Activated naive CD4-positive, alpha-beta T cell treated with anti-CD3 and anti-CD28 coated beads, Interleukin-2, amount 10 ng/mL, durations not matched to agents 7 days and 5 days (primary cell): ENCODE measurements around the gene ESYT3.

Experiments used
- CTCF ChIA-PET: fragments of 350-600 bp; sonication (Branson Sonifier 250); formaldehyde crosslinking; loops from one replicate; lab custom pipeline; 2021; ENCODE audit warnings: antibody characterized with exemption; lab: Charles Lee
- DNase-seq: peaks from one replicate; pipeline ENCODE4 v3.0.0-alpha.2; 2020
- H3K27ac Mint-ChIP-seq: one replicate; pipeline ENCODE4 v1.8.0; 2021; ENCODE audit warnings: mild to moderate bottlenecking, moderate library complexity, mixed read lengths
- H3K27me3 Mint-ChIP-seq: one replicate; pipeline ENCODE4 v1.8.0; 2021; ENCODE audit warnings: mild to moderate bottlenecking, mixed read lengths
- H3K36me3 Mint-ChIP-seq: one replicate; pipeline ENCODE4 v1.8.0; 2021; ENCODE audit warnings: mixed read lengths
- H3K4me1 Mint-ChIP-seq: one replicate; pipeline ENCODE4 v1.8.0; 2021; ENCODE audit warnings: mixed read lengths
- H3K4me3 Mint-ChIP-seq: one replicate; pipeline ENCODE4 v1.8.0; 2021; ENCODE audit warnings: mild to moderate bottlenecking, moderate library complexity, mixed read lengths
- H3K9me3 Mint-ChIP-seq: one replicate; pipeline ENCODE4 v1.8.0; 2021; ENCODE audit warnings: mixed read lengths

ESYT3 gene, protein sequence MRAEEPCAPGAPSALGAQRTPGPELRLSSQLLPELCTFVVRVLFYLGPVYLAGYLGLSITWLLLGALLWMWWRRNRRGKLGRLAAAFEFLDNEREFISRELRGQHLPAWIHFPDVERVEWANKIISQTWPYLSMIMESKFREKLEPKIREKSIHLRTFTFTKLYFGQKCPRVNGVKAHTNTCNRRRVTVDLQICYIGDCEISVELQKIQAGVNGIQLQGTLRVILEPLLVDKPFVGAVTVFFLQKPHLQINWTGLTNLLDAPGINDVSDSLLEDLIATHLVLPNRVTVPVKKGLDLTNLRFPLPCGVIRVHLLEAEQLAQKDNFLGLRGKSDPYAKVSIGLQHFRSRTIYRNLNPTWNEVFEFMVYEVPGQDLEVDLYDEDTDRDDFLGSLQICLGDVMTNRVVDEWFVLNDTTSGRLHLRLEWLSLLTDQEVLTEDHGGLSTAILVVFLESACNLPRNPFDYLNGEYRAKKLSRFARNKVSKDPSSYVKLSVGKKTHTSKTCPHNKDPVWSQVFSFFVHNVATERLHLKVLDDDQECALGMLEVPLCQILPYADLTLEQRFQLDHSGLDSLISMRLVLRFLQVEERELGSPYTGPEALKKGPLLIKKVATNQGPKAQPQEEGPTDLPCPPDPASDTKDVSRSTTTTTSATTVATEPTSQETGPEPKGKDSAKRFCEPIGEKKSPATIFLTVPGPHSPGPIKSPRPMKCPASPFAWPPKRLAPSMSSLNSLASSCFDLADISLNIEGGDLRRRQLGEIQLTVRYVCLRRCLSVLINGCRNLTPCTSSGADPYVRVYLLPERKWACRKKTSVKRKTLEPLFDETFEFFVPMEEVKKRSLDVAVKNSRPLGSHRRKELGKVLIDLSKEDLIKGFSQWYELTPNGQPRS

DNA sequence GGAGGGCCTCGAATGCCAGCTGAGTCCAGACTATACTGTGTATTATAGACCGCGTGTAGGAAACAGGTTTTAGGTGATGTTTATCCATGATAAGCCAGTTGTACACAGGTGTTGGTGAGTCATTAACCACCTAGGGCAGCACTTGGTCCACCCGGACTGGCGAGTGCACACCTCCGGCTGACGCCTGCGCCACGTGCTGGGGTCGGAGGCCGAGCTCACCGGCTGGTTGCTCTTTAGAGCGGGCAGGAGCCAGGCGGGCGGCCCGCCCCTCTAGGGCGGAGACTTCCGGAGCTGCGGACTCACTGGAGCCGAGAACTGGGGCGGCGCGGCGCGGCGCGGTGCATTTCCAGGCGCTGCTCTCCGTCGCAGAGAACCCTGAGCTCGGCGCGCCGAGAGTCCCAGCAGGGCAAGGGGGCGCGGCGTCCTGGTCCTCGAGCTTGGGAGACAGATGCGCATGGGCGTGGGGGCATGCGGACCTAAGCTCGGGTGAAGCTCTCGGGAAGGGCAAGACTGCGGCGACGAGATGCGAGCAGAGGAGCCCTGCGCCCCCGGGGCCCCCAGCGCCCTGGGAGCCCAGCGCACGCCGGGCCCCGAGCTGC is at the start of gene ESYT3:
TSS of gene ESYT3 (plus strand) at position 341 of the 599 bp plus-strand sequence. CDS start at position 524, 183 bp downstream.
- no peaks in the 10 kb centered on the region for H3K36me3 Mint-ChIP-seq
- no peak within 1 kb of the TSS for H3K27ac Mint-ChIP-seq
- peaks cover 93% of the 10 kb centered on the region for H3K27me3 Mint-ChIP-seq
- CTCF ChIA-PET, result interaction anchor here (0.6 to 2.2 kb wide), 6 partner anchors 12 to 488 kb away, joined by 3 to 16 read pairs (median 4); no protein-coding TSS in a partner anchor
- H3K4me3 Mint-ChIP-seq, result peak within 1 kb of the TSS; percentile 71
- DNase-seq, result peak; percentile 81
- H3K9me3 Mint-ChIP-seq, result no peaks in the 10 kb centered on the region
- H3K4me1 Mint-ChIP-seq, result peaks cover 18% of the 10 kb centered on the region

DNA sequence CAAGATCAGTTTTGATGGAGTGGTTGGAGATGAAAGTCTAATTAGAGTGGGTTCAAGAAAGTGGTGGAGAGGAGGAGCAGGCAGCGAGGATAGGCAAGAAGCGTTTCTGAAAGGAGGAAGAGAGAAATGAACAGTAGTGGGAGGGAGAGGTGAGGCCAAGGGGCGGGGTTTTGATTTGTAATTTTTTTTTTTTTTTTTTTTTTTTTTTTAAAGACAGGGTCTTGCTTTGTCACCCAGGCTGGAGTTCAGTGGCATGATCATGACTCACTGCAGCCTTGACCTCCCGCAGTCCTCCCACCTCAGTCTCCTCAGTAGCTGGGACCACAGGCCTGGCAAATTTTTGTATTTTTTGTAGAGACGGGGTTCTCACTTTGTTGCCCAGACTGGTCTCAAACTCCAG is 49.4 kb upstream of the ESYT3 start:
- Mint-ChIP-seq H3K27ac (no peak overlapping the region), H3K4me3 (no peak overlapping the region)
- no peak for DNase-seq

DNA sequence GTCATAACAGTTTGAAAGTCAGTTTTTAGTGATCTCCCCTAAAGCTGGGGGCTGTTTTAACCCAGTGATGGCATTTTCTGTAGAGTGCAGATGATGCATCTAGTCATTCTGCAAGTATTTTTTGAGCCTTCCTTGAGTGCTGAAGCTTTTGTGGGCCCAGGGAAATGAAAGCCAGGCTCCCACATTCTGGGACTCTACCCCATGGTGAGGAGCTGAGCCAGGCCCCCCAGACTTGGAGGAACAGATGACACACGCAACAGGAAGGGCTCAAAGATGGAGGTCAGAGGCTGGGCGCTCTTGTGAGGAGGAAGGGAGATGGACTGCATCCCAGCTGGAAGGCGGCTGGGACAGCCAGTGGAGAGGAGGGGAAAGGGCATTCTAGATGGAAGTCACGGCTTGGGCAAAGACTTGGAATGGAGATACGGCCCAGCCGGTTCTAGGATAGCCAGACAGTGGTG is 45.2 kb upstream of the ESYT3 start:
- CTCF ChIA-PET, result no interaction called here
- Mint-ChIP-seq H3K27me3 (peaks cover 3% of the 10 kb centered on the region), H3K9me3 (no peaks in the 10 kb centered on the region), H3K27ac (no peak overlapping the region), H3K36me3 (no peaks in the 10 kb centered on the region), H3K4me3 (no peak overlapping the region), H3K4me1 (no peaks in the 10 kb centered on the region)
- DNase-seq, result no peak

More for the DNA sequence above, 49.4 kb upstream of the ESYT3 start:
- H3K36me3 Mint-ChIP-seq, result no peaks in the 10 kb centered on the region
- H3K27me3 Mint-ChIP-seq, result peaks cover 10% of the 10 kb centered on the region
- CTCF ChIA-PET, result no interaction called here
- no peaks in the 10 kb centered on the region for H3K9me3 Mint-ChIP-seq
- H3K4me1 Mint-ChIP-seq, result no peaks in the 10 kb centered on the region

DNA sequence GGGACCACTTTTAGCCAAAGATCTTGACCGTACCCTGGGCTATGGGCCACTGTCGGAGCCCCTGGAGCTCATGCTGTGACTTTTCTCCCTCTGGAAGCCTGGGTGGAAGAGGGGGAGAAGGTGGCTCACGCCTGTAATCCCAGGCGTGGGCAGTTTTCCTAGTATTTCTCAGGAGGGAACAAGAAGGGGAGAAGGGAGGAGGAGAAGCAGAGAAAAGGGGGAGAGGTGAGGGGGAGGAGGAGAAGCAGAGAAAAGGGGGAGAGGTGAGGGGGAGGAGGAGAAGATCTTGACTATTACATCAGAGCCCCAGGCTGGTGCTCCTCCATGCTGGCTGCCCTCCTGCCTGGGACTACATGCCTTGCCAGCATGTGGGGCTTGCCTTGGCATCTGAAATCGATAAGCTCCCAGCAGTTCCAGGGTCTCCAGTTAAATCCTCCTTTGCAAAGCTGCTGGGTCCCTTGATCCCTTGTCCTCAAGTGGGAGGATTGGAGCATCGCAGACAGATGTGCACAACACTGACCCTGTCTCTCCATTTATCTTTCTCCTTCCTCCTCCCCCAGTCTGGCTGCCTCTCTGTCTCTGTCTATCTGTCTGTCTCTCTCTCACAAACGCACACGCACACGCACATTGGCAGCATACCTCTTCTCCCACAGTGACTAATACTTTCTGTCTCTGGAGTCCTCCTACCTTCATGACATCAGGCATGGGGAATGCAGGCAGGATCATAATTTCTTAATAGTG is 44.4 kb upstream of the ESYT3 start:
- Mint-ChIP-seq H3K27me3 (peaks cover 10% of the 10 kb centered on the region), H3K9me3 (no peaks in the 10 kb centered on the region), H3K27ac (no peak overlapping the region), H3K36me3 (no peaks in the 10 kb centered on the region), H3K4me3 (no peak overlapping the region), H3K4me1 (no peaks in the 10 kb centered on the region)
- CTCF ChIA-PET, result no interaction called here
- no peak for DNase-seq

DNA sequence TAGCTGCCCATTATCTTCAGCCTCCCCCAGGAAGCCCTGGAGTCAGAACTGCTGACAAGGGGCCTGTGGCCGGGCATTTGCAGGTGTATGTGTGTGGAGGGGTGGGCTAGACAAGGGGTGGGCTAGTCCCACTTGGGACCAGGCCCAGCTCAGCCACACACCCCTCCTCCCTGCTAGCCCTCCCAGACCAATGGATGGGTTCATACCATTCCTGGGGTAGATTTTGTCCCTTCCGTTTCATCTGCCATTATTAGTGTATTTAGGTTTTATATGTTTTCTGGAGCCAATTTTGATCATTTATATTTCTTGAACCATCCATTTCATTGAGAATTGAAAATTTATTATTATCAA is 43.9 kb upstream of the ESYT3 start:
- no peak for DNase-seq
- H3K27ac Mint-ChIP-seq, result no peak overlapping the region
- CTCF ChIA-PET, result no interaction called here
- H3K4me3 Mint-ChIP-seq, result no peak overlapping the region
- peaks cover 10% of the 10 kb centered on the region for H3K27me3 Mint-ChIP-seq
- no peaks in the 10 kb centered on the region for H3K9me3 Mint-ChIP-seq
- H3K4me1 Mint-ChIP-seq, result no peaks in the 10 kb centered on the region
- H3K36me3 Mint-ChIP-seq, result no peaks in the 10 kb centered on the region

DNA sequence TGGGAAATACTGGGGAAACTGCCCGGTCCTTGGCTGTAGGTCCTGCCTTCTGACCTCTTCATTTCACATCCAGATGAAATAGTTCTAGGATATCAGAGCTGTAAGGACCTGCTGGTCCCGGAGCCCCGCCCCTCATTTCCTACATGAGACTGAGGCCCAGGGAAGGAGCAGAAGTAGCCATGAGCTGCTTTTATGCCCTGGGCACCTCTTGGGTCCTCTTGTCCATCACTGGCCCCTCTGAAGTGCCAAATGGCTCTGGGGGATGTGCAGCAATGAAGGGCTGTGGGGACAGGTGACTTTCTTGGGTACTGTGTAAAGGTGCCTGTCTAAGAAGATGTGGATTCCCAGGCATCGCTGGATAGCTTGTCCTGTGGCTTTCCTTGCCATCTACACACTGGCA is 40.3 kb upstream of the ESYT3 start:
- Mint-ChIP-seq H3K4me3 (no peak overlapping the region), H3K4me1 (no peaks in the 10 kb centered on the region), H3K36me3 (no peaks in the 10 kb centered on the region), H3K27ac (no peak overlapping the region), H3K27me3 (peaks cover 15% of the 10 kb centered on the region), H3K9me3 (no peaks in the 10 kb centered on the region)
- CTCF ChIA-PET, result no interaction called here
- DNase-seq, result no peak

DNA sequence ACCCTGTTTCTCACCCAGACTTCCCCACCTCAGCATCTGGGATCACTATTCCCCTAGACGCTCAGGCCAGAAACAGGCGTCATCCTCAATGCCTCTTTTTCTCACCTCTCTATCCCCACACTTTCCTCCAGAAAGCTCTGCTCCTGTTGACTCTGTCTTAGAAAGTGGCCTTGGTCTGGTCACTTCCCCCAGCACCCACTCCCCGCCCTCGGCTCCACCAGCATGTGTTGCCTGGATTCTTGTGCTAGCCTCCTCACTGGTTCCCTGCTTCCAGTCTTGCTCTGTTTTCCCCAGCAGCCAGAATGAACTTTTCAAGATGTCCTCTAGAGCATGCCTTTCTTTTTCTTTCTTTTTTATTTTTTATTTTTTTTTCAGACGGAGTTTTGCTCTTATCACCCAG is 39.7 kb upstream of the ESYT3 start:
- no peak for DNase-seq
- Mint-ChIP-seq H3K4me1 (no peaks in the 10 kb centered on the region), H3K36me3 (no peaks in the 10 kb centered on the region), H3K27ac (no peak overlapping the region), H3K27me3 (peaks cover 18% of the 10 kb centered on the region), H3K4me3 (no peak overlapping the region), H3K9me3 (no peaks in the 10 kb centered on the region)
- CTCF ChIA-PET, result no interaction called here

DNA sequence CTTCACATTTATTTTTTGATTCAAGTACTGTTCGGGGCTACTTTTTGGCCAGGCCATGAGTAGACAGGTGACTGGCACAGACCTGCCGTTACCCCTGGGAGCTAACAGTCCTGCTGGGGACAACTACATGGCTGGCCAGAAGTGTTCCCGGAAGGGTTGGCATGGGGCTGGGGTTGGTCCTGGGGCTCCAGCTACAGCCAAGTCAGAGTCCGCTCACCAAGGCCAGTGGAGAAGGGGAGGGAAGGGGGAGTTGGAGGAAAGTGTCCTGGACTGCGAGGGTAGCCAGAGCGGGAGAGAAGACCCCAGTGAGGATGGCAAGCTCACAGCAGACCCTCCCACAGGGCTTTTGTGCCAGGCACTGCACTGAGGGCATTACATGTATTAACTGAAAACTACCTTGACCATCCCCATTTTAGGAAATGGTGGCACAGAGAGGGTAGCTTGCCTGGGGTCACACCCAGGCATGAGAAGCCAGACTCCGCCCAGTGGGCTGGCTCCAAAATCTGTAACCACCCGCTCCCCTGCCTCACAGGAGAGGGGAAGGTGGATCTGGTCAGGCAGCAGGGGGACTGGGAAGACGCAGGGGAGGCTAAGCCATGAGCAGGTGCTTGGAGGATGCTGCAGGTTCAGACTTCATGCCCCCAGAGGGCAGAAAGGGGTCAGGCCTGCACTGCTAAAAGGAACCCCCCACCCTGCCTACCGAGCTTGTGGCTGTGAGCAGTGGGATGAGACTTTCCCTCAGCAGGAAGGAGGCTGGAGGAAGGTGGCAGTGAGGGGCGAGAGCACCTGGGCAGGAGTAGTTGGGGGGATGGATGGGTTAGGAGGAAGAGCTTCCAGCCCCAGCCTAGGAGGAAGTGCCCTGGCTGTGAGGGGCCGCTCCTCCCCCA is 38.3 kb upstream of the ESYT3 start:
- H3K36me3 Mint-ChIP-seq, result no peaks in the 10 kb centered on the region
- no peak for DNase-seq
- no peaks in the 10 kb centered on the region for H3K4me1 Mint-ChIP-seq
- no peak overlapping the region for H3K4me3 Mint-ChIP-seq
- CTCF ChIA-PET, result no interaction called here
- peaks cover 21% of the 10 kb centered on the region for H3K27me3 Mint-ChIP-seq
- H3K9me3 Mint-ChIP-seq, result no peaks in the 10 kb centered on the region
- H3K27ac Mint-ChIP-seq, result no peak overlapping the region

DNA sequence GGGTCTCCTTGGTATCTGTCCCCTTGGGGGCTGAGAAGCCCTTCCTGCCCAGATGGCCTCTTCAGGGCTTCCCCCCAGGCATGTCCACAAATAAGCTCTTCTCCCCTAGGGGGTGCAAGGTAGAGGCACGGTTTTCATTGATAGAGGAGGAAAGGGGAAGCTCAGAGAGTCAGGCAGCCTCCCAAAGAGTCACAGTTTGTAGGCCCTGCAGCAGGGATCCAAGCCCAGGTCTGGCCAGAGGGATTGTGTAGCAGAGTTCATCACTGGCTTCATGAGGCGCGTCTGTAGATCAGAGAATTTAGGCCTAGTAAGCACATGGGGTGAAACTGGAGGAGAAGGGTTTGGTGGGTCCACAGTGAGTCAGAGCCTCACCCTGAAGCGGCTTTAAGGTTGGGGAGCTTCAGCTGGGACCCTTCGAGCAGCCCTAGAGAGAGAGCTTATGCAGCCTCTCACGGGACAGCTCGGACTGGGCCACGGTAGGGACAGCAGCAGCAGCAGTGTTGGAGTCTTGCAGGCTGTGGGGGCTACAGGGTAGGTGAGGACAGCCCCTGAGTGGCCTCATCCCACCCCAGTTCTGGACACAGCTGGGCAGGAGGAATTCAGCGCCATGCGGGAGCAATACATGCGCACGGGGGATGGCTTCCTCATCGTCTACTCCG is 37.5 kb upstream of the ESYT3 start:
- DNase-seq, result no peak
- H3K27ac Mint-ChIP-seq, result no peak overlapping the region
- no peaks in the 10 kb centered on the region for H3K4me1 Mint-ChIP-seq
- H3K36me3 Mint-ChIP-seq, result no peaks in the 10 kb centered on the region
- H3K27me3 Mint-ChIP-seq, result peaks cover 21% of the 10 kb centered on the region
- CTCF ChIA-PET, result no interaction called here
- H3K9me3 Mint-ChIP-seq, result no peaks in the 10 kb centered on the region
- no peak overlapping the region for H3K4me3 Mint-ChIP-seq

DNA sequence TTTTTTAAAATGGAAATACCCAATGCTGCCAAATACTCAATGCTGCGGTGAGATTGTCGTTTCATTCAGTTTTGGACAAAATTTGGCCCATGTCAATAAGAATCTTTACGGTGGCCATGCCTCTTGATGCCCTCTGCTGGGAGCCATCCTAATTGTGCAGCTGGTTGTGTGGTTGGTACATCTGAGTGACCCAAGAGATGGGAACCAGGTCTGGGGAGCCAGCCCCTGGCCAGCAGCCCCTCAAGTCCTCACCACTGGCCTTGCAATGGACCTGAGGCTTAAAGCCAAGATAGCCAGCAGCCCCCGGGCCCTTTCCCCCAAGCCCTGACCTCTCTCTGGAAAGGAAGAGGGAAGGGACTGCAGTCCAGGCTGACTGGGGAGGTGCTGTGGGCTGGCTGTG is 36.4 kb upstream of the ESYT3 start:
- Mint-ChIP-seq H3K9me3 (no peaks in the 10 kb centered on the region), H3K27ac (no peak overlapping the region), H3K4me1 (no peaks in the 10 kb centered on the region), H3K36me3 (no peaks in the 10 kb centered on the region), H3K4me3 (no peak overlapping the region), H3K27me3 (peaks cover 21% of the 10 kb centered on the region)
- DNase-seq, result no peak
- CTCF ChIA-PET, result interaction anchor here (0.7 kb wide), 1 partner anchor 14 kb away, joined by 3 read pairs; no protein-coding TSS in a partner anchor

DNA sequence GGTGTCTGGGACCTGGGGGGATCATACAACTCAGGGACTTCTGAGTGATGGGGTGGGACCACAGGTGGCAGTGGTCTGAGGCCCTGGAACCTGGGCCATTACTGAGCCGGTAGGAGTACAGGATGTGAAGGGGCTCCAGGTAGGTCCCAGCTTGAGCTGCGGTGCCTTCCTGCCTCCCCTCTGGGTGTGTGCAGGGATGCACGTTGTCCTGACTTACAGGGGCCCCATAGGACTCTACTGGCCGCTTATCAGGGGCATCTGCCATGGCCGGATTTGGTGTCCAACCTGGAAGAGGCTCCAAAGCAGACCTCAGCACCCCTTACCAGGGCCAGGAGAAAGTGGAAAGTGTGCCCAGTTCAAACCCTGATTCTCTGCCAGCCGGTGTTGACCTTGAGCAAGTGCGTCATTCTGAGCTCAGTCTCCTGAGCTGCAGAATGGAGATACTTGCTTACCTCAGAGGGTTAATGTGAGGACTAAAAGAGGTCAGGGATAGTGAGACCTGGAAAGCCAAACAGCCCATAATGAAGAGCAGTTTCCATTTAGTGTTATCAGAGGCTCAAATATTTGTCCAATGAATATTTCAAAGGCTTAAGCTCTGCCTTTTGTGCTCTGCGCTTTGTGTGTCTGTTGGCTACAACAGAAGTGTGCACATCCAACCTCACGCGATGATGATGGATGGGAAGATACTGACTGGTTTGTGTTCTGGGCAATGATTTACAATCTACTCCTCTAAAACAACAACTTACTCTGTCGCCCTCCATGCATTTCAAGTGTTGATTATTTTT is 35.4 kb upstream of the ESYT3 start:
- H3K36me3 Mint-ChIP-seq, result no peaks in the 10 kb centered on the region
- H3K9me3 Mint-ChIP-seq, result no peaks in the 10 kb centered on the region
- no peak overlapping the region for H3K27ac Mint-ChIP-seq
- CTCF ChIA-PET, result no interaction called here
- DNase-seq, result no peak
- H3K4me3 Mint-ChIP-seq, result no peak overlapping the region
- no peaks in the 10 kb centered on the region for H3K4me1 Mint-ChIP-seq
- H3K27me3 Mint-ChIP-seq, result peaks cover 26% of the 10 kb centered on the region

DNA sequence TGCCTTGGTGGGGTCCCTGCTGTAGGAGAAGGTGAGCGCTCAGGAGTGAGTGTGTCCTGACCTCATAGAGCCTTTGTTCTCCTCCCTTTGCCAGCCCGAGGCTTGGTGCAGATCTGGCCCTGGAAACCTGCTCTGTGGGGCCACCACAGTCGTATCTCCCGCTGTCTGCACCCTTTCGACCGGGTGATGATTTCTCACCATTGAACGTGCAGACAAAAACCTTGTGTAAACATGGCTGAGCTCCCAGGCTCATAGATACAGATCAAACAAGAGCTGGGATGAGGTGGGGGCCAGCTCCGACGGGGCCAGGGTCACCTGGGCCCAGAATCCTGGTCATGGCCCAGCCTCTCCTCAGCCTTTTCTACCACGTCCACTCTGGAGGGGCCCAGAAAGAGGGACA is 34.6 kb upstream of the ESYT3 start:
- no peaks in the 10 kb centered on the region for H3K4me1 Mint-ChIP-seq
- H3K36me3 Mint-ChIP-seq, result no peaks in the 10 kb centered on the region
- CTCF ChIA-PET, result interaction anchor here (1.7 kb wide), 1 partner anchor 18 kb away, joined by 7 read pairs; no protein-coding TSS in a partner anchor
- H3K27me3 Mint-ChIP-seq, result peaks cover 26% of the 10 kb centered on the region
- no peaks in the 10 kb centered on the region for H3K9me3 Mint-ChIP-seq
- H3K27ac Mint-ChIP-seq, result no peak overlapping the region
- DNase-seq, result no peak
- H3K4me3 Mint-ChIP-seq, result no peak overlapping the region
